GM04504 (cell line): ENCODE measurements around the gene FGL2.
"Not testable (repeated sequence)": the region's sequence is repeated elsewhere in the genome, so short reads cannot be mapped to it uniquely, and the experiment has no call there.

ENCODE experiments used
- DNase-seq: peaks from one replicate; pipeline ENCODE4 v3.0.0-alpha.2; 2012; ENCODE audit warnings: low read depth

The FGL2 gene

GRCh38 chr7:77216181-77216845 lies 16.7 kb upstream of the FGL2 start:
- DNase-seq, result no peak

- DNase-seq, result no peak
These were observed 10.0 kb upstream of the FGL2 start for GRCh38 chr7:77209479-77210139.

GRCh38 chr7:77208416-77208815 lies 8.8 kb upstream of the FGL2 start:
- no peak for DNase-seq

- no peak for DNase-seq
These were observed 6.1 kb upstream of the FGL2 start for GRCh38 chr7:77205706-77206105.

GRCh38 chr7:77202481-77202976 lies 2.9 kb upstream of the FGL2 start:
- DNase-seq, result no peak

- no peak for DNase-seq
These were observed 923 bp upstream of the FGL2 start for GRCh38 chr7:77200542-77200941.

GRCh38 chr7:77197141-77197540 lies 2.5 kb downstream of the FGL2 start:
- no peak for DNase-seq

GRCh38 chr7:77188731-77189437 lies 10.7 kb downstream of the FGL2 start:
- DNase-seq, result no peak

- no peak for DNase-seq
These were observed 13.8 kb downstream of the FGL2 start for GRCh38 chr7:77185866-77186265.

GRCh38 chr7:77184990-77185389 lies 14.6 kb downstream of the FGL2 start:
- DNase-seq, result peak; percentile 32

- no peak for DNase-seq
These were observed 15.2 kb downstream of the FGL2 start for GRCh38 chr7:77184463-77184862.

- DNase-seq, result no peak
These were observed 17.4 kb downstream of the FGL2 start for GRCh38 chr7:77182261-77182660.

GRCh38 chr7:77181734-77182133 lies 17.9 kb downstream of the FGL2 start:
- no peak for DNase-seq

GRCh38 chr7:77181015-77181595 lies 18.5 kb downstream of the FGL2 start:
- no peak for DNase-seq

- not testable (repeated sequence) for DNase-seq
These were observed 21.6 kb downstream of the FGL2 start for GRCh38 chr7:77178024-77178423.

- DNase-seq, result not testable (repeated sequence)
These were observed 22.2 kb downstream of the FGL2 start for GRCh38 chr7:77177321-77177904.

- not testable (repeated sequence) for DNase-seq
These were observed 24.3 kb downstream of the FGL2 start for GRCh38 chr7:77175274-77175800.

GRCh38 chr7:77174418-77174817 lies 25.2 kb downstream of the FGL2 start:
- not testable (repeated sequence) for DNase-seq

- DNase-seq, result not testable (repeated sequence)
These were observed 27.0 kb downstream of the FGL2 start for GRCh38 chr7:77172437-77173172.

- not testable (repeated sequence) for DNase-seq
These were observed 28.5 kb downstream of the FGL2 start for GRCh38 chr7:77171073-77171472.

- DNase-seq, result no peak
These were observed 42.2 kb downstream of the FGL2 start for GRCh38 chr7:77157446-77157845.
